Lower leg skin (tissue), 4 donors: Measurements from ENCODE around the gene EIF4A3. TPM values are rescaled to one million over a fixed set of nuclear protein-coding genes. Genes with fewer than 3 reads are reported as not detected.
"Not testable (repeated sequence)": the region's sequence is repeated elsewhere in the genome, so short reads cannot be mapped to it uniquely, and the experiment has no call there.

Experiments used
- DNase-seq, 2 donors: peaks; one replicate each; pipeline ENCODE4 v3.0.0-alpha.2; 2019; ENCODE audit warnings: low spot score in 2 of 2
- H3K4me3 ChIP-seq: fragments of 200-600 bp; sonication (generic); 2 replicates; pipeline ENCODE4 v1.5.1; 2017; ENCODE audit warnings: mild to moderate bottlenecking, low read depth; ENCODE audit not compliant: poor library complexity, severe bottlenecking
- CTCF ChIP-seq, 3 donors: fragments of 450-650 bp; IDR thresholded peaks; one replicate each; pipeline ENCODE4 v1.5.1; 2016; ENCODE audit warnings: antibody characterized with exemption in 3 of 3, mild to moderate bottlenecking in 3 of 3, moderate library complexity in 2 of 3
- POLR2A ChIP-seq, 2 donors: fragments of 450-650 bp; IDR thresholded peaks; one replicate each; pipeline ENCODE4 v1.6.1; 2016 to 2017; ENCODE audit warnings: antibody characterized with exemption in 2 of 2, mild to moderate bottlenecking in 1 of 2, moderate library complexity in 1 of 2
- WGBS, 2 donors: methylation state at CpG; one replicate each; pipeline ENCODE4 v1.1.5; 2018; 5-methylcytosine and 5-hydroxymethylcytosine counted together
- intact Hi-C: fragments of 100-400 bp; cut with DNase I; formaldehyde crosslinking; loops from one replicate; pipeline ENCODE4 v1.15.0; 2023; ENCODE audit warnings: low total_unique reads
- total RNA-seq, 4 donors: library from RNA; depleted of rRNA; stranded (reverse); fragments of >200 nt; gene quantifications; one replicate each; pipeline ENCODE4 v1.1.0, GENCODE V29; 2016

EIF4A3 gene
- total RNA-seq, 4 donors from 2014 or later: 70.3 to 87.2 (median 75.3) TPM

- no peak for DNase-seq
- WGBS, 2 donors: 57 to 67% methylated on average over 3 of the region's 3 CpGs
- intact Hi-C loops: no loop called here
Observed at GRCh38 chr17:80160536-80160935, 13.6 kb upstream of the EIF4A3 start.

GRCh38 chr17:80158846-80159245 lies 11.9 kb upstream of the EIF4A3 start:
- 75 to 84% methylated on average over 2 of the region's 2 CpGs for WGBS, 2 donors

More at GRCh38 chr17:80160536-80160935, 13.6 kb upstream of the EIF4A3 start:
- H3K4me3 ChIP-seq: no peak overlapping the region
- TF ChIP-seq CTCF (IDR thresholded peaks at IDR 0.05): no peak

GRCh38 chr17:80155600-80155999 lies 8.7 kb upstream of the EIF4A3 start:
- H3K4me3 ChIP-seq, intact Hi-C loops, DNase-seq: not testable (repeated sequence)
- 26 to 27% methylated on average over 2 of the region's 2 CpGs for WGBS, 2 donors

More at GRCh38 chr17:80158846-80159245, 11.9 kb upstream of the EIF4A3 start:
- DNase-seq: no peak
- intact Hi-C loops: no loop called here
- H3K4me3 ChIP-seq: no peak overlapping the region
- TF ChIP-seq POLR2A (IDR thresholded peaks at IDR 0.05) (no peak), CTCF (IDR thresholded peaks at IDR 0.05) (no peak)

- TF ChIP-seq POLR2A (IDR thresholded peaks at IDR 0.05) (no peak), CTCF (IDR thresholded peaks at IDR 0.05) (no peak)
- no peak for DNase-seq
- H3K4me3 ChIP-seq: no peak overlapping the region
- intact Hi-C loops: no loop called here
- 80 to 87% methylated on average over 5 of the region's 5 CpGs for WGBS, 2 donors
Observed at GRCh38 chr17:80154166-80154565, 7.2 kb upstream of the EIF4A3 start.

- intact Hi-C loops: no loop called here
- H3K4me3 ChIP-seq: no peak overlapping the region
- DNase-seq: no peak
- TF ChIP-seq POLR2A (IDR thresholded peaks at IDR 0.05): no peak
- TF ChIP-seq CTCF (IDR thresholded peaks at IDR 0.05): no peak
- 84 to 91% methylated on average over 3 of the region's 3 CpGs for WGBS, 2 donors
Observed at GRCh38 chr17:80153004-80153403, 6.1 kb upstream of the EIF4A3 start.

GRCh38 chr17:80152081-80152702 lies 5.3 kb upstream of the EIF4A3 start:
- WGBS, 2 donors: 49 to 66% methylated on average over 11 of the region's 11 CpGs
- TF ChIP-seq CTCF (IDR thresholded peaks at IDR 0.05) (no peak), POLR2A (IDR thresholded peaks at IDR 0.05) (no peak)
- intact Hi-C loops: no loop called here
- DNase-seq: no peak
- no peak overlapping the region for H3K4me3 ChIP-seq
